MV-4-11 (cell line): ENCODE data around the gene LAMB2.
A peak's percentile ranks its signal among the peaks of the same experiment; 100 is the strongest.

ENCODE experiments used
- DNase-seq: peaks from one replicate; lab custom pipeline; 2025; lab: John Stamatoyannopoulos, UW

Gene LAMB2

DNA sequence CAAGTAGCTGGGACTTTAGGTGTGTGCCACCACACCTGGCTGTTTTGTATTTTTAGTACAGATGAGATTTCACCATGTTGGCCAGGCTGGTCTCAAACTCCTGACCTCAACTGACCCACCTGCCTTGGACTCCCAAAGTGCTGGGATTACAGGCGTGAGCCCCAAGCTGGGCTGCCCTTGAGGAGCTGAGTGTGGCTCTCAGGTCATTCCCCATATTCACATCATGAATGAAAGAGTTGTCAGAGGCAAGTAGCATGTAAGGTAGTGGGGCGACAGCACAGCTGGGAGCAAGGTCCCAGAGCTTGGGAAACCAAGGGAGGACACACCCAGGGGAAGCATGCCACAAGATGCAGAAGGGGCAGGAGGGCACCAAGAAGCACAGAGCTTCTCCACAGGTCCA is 28.3 kb upstream of the LAMB2 start:
- DNase-seq = no peak

DNA sequence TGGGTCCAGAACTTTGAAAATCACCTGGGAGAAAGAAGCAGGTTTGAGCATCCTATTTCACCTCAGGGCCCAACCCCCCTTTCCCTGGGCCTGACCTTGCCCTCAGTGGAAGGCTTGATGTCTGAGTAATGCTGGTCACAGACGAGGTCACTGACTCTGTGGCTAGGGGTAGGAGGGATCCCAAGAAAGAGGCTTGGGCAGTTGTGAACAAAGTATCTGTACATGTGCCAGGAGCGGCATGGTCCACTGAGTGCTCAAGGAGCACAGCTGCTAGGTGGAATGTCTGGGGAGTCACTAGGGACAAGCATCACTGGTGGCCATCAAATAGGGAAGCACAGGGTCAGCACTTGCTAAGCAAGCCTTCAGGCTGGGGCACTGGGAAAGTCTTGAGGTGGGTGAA is 25.9 kb upstream of the LAMB2 start:
- no peak for DNase-seq

DNA sequence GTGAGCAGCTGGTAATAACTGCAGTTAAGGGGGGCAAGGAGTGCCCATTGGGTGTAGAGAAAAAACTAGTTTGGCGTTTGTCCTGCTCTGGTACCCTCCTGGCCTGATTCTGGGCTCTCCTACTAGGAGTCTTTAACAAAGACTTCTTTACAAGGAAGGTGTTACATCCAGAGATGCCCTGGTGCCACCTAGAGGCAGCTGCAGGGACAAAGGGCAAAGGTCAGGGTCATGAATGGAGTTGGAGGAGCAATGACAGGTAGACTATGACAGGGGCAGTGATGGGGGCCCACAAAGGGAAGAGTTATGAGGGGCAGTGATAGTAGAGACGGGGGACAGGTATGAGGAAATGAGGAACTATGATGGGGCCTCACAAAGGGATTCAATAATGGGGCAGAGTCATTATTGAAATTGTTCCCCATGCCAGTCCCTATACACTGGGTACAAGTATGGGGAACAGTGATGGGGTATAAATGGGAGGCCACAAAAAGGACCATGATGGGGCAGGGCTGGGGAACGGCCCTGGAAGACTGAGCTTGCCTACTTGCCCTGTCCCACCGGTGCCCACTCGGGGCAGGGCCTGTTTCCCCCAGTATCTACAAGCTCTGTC is 25.4 kb upstream of the LAMB2 start:
- DNase-seq = peak; percentile 48

DNA sequence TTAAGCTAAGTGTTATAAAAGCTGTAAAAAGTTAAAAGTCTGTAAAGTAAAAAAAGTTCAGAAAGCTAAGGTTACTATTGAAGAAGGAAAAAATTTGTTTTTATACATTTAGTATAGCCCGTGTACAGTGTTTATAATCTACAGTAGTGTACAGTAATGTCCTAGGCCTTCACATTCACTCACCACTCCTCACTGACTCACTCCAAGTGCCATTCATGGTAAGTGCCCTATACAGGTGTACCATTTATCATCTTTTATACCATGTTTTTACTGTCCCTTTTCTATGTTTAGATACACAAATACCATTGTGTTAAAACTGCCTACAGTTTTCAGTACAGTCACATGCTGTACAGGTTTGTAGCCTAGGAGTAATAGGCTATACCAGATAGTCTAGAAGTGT is 24.4 kb upstream of the LAMB2 start:
- DNase-seq = no peak

DNA sequence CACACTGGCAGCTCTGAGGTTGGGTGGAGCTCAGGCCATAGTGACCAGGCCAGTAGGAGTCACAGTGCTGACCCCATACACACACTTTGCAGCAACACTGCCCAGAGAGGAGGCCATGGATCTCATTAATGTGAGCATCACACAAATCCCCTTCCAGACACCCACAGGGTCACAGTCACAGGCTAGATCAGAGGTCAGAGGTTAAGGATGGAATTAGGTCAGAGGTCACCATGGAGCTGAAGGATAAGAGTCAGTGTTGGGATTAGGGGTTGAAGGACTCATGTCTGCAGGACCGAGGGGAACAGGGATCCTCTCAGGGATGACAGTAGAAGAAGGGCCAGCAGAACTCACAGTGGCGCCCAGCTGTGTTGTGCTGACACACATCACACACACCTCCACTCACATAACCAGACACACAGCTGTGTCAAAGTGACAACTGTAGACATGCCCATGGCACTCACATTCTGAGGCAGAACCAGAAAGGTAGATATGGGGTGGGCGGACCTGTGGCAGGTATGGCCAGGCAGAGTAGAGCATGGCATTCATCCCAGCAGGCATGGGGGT is 20.6 kb upstream of the LAMB2 start:
- no peak for DNase-seq

DNA sequence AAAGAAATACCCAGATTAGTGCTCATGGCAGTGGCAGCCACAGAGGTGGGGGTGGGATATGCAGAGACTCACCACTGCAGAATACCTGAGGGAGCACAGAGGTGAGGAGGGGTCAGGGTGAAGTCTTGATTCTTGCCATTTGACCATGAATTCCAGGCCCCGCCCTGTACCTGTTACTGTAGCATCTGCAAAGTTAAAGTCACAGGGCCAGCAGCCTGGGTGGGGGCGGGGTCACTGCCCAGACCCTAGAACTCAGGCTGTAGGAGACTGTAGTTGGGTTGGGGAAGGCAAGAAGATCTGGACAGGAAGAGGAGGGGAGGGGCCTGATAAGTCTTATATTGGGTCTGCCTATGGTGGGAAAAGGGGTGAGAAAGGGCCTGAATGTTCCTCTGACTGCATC is 18.8 kb upstream of the LAMB2 start:
- no peak for DNase-seq

DNA sequence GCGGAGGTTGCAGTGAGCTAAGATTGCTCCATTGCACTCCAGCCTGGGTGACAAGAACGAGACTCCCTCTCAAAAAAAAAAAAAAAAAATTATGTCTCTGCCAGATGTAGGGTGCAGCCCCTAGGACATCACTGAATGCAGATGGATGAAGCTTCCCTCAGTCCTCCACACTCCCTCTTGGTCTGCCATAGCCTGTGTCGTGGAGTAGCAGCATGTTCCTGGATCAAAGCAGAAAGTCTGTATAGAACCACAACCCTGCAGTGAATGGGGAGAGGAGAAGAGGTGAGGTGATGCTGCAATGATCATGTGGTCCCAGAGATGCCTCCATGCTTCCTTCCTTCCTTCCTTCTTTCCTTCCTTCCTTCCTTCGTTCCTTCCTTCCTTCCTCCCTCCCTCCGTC is 15.3 kb upstream of the LAMB2 start:
- DNase-seq = no peak

DNA sequence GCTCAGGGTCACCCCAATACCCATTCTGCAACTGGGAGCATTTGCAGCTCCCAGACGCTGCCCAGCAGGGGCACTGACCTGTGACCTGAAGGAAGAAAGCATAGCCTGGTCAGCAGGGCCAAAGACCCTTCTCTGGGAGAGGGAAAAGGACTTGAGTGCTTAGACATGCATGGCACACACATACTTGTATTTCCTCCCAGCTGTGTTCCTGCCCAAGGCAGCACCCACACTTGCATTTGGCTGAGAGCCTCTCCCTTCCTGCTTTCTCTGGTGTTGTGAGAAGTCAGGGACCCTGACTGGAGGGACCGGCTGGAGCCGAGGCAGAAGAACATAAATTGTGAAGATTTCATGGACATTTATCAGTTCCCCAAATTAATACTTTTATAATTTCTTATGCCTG is 7.2 kb upstream of the LAMB2 start:
- no peak for DNase-seq

DNA sequence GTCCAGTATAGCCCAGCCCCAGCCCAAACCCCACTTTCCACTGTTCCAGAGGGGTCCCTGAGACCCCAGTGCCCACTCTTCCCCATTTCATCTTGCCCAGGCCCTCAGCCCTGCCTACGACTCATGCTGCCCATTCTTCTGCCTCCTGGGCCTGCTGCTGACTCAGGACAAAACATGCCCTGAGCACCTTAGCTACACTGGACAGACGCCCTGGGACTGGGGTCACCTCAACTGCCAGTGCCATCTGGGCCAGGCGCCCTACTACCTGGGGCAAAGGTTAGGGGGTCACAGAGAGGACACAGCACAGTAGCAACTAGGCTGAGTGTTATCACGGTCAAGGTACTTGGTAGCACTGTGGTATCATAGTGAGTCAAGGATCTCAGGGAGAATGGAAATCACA is 2.6 kb upstream of the LAMB2 start:
- no peak for DNase-seq

DNA sequence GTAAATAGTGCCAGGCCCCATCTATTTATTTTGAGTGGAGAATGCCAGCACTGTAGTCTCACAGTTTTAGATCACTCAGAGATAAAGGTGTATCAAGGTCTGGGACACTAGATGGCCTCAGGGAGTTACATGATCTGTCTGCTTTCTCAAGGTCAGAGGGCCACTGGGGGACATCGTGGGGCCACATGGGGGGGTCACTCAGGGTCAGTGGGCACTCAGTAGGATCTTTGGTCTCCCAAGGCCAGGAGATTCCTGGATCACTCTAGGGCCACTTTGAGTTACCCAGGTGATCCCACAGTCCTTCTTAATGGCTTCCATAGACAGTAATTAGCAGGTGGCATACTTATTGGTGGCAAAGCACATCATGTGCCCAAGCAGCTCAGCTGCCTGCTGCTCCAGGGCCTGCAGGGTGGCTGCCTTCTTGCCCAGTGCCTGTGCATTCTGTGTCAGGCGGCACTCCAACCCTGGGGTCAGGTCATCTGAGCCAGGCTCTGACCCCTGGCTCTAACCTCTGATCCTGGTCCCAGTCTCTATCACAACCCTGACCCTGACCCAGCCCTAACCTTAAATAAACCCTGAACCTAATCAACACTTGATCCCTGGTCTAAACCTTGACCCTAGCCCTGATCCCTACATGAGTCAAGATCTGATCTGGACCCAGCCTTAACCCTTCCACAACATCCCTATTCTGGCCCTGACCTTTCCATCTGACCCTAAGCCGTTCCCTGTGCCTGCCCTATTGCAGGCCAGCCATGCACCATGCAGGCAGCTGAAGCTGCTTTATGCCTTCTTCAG is 1.8 kb upstream of the LAMB2 start:
- no peak for DNase-seq

DNA sequence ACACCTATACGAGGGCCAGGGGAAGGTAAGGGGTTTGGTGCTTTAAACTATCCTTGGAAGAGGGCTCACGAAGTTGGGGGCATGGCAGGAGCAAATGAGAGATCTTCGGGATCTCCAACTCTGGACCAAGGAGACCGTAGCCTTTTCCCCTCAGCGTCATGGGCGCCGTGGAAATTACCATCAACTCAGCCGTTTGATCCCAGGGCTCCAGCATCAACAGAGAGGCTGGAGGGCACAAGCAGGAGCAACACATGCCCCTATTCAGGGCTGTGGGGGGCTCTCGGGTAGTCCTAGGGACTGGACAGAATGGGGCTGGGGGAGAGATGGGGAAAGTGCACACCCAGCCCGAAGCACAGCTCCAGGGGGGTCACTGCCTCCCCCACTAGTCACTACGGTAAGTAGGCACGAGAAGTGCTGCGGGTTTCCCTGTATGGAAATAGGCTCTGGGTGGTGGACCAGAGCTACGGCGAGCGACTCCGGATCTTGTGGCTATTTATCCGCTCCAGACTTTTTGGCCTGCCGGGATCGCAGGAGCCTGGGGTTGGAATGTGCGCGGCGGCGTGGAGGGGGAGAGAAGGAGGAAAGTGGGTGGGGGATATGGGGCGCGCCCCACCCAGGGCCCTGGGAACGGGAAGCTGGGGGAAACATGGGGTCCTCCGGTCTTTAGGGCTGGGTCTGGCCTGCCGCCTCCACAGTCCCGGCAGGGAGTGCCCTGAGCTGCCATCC is 539 bp upstream of the LAMB2 start:
- DNase-seq = peak; percentile 38

DNA sequence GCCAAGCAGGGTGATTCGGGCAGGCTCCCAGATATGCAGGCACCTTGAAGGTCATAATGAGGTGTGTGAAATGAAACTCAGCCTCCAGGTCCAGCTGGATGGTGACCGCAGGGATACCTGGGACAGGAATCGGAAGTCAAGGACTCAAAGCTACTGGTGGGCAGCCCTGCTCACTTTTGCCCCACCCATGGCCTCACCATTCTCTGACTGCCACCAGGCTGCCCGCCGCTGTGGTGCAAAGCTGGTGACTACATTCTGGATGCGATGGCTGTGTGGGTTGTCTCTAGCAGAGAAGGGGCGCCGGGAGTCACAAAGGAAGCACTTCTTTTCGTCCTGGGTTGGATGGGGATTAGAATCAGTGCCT is 795 bp downstream of the LAMB2 start:
- no peak for DNase-seq

DNA sequence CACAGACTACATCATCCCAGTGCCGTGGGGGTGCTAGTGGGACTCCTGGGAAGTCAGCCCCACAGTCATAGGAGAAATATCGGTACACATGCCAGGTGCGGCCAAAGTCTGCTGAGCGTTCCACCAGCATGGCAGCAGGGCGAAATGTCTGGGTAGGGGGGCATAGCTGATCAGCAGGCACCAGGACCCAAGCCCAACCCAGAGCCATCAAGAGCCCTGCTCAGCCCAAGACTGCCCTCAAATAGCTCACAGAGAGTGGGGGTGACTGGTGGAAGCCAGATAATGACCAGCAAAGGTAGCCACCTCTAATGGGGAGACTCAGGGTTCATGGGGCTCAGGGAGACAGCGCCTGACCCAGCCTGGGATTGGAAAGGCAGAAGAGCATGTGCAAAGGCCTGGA is 1.3 kb downstream of the LAMB2 start:
- no peak for DNase-seq

DNA sequence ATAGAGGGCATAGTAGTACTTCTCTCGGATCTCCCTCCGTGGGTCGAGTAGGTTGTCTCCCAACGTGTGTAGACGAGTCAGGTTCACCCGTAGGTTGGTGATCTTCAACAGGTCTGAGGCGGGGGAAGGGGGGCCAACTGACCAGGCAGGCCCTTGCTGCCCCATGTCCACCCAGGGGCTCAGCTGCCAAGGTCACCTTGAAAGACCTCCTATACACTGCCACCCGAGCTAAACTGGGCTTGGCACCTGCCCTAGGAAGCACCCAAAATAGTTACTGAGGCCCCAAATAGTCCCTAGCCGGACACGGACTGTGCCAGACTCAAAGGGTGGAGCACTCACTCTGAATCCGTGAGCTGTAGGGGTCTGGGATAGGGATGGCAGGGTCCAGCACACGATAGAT is 1.8 kb downstream of the LAMB2 start:
- DNase-seq = no peak

DNA sequence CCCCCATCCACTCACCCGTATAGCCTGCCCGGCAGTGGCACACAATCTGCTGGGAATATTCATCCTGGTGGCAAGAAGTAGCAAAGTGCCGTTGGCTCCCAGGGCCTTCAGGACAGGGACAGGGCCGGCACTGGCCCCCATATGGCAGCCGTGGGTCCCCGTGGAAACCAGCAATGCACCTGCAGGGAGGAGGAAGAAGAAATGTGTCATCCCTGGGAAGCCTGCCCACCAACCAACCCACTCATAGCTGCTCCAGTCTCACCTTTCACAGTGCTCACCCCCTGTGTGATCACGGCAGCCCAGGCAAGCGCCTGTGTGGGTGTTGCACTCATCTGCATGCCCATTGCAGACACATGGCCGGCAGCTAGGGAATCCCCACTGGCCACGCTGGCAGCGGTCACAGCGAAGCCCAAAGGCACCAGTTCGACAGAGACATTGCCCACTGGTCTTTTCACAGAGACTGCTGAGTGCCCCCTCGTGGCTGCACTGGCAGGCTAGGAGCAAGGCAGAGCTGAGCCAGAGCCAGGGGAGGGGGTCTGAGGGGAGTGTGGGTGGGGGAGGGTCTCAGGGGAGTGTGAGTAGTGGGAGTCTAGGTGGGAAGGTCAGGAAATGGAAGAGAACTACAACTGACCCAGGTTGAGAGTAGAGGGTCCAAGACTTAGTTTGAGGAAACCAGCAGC is 7.7 kb downstream of the LAMB2 start:
- DNase-seq = no peak

DNA sequence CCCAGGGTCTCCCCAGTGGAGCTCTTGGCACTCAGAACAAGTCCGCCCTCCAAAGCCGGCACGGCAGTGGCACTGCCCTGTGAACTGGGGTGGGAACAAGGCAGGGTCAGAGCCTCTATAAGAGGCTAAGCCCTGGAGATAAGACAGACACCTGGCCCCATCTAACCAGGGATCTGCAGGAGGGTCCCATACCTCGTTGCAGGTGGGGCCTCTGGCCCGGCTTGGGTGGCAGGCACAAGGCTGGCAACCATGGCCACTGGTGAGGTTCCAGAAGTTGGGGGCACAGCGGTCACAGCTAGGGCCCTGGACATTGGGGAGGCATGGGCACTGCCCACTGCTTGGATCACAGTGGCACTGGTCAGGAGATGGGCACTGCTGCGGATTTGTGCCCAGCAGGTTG is 8.6 kb downstream of the LAMB2 start:
- no peak for DNase-seq

DNA sequence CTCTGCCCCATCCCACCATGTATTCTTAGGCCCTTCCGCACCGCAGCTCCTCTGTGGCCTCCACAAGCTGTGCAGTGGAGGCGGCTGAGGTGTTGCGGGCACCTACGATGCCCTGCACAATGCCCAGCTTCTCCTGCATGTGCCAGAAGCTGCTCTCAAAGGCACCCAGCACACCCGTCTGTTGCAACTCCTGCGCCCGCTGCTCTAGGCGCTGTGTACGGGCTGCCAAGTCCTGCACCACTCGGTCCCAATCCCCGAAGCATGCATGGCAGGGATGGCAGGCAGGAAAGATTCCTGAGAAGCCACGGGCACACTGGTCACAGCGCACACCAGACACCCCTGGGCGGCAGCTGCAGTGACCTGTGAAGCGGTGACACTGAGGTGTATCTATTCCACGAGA is 9.2 kb downstream of the LAMB2 start:
- no peak for DNase-seq

DNA sequence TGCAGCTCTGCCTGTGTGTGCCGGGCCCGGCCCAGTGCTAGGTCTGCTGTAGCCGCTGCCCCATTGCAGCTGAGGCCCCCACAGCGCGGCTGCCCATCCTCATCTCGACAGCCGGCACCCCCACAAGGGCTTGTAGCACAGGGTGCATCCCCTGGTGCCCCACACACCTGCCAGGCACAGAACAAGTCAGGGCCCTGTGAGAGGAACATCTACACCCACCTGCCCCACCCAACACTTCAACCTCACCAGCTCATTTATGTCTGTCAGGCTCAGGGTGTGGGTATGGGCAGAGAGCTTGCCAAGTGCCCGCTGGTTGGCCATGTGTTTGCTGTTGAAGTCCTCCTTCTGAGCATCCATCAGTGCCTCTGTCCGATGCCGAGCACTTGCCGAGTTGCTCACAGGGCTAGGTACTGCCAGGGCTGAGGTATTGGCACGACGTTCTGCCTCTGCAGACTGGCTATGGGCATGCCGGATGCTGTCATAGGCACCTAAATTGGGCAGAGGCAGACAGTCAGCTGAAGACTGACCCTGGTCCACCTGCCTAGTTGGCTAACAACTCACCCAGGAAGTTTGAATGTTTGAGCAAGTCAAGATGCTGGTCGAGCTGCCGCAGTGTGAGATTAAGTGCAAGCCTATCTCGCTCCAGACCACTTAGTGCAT is 9.8 kb downstream of the LAMB2 start:
- DNase-seq = no peak

DNA sequence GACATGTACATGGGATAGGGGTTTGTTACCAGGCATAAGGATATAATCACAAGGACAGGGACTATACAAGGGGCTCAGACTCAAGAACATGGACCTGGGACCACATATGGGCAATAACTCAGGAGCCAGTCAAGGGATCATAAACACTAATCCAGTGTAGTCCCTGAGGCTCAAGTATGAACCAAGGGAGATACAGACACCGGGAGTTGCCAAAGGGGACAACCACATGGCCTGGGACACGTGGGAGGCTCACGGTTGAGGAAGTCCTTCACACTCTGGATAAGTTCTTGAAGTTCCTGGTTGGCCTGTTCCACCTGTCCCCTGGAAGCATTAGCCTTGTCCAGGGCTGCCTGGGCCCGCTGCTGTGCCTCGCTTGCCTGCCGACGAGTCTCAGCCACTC is 10.4 kb downstream of the LAMB2 start:
- DNase-seq = no peak

DNA sequence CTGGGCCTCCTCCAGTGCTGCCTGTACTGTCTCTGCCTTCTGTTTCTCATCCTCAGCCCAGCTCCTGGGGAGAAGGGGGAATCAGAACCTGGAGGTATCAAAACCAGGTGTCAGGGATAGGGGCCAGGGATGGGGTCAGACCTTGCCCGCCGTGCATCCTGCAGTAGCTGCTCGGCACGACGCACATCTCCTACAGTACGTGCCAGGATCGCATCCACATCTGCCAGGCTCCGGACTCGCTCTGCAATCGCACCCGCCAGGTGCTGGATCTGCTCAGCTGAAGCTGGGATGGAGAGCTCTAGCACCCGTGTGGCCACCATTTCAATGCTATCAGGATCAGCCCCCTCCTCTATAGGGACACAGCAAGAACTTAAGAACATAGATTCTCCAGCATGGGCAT is 10.8 kb downstream of the LAMB2 start:
- no peak for DNase-seq

DNA sequence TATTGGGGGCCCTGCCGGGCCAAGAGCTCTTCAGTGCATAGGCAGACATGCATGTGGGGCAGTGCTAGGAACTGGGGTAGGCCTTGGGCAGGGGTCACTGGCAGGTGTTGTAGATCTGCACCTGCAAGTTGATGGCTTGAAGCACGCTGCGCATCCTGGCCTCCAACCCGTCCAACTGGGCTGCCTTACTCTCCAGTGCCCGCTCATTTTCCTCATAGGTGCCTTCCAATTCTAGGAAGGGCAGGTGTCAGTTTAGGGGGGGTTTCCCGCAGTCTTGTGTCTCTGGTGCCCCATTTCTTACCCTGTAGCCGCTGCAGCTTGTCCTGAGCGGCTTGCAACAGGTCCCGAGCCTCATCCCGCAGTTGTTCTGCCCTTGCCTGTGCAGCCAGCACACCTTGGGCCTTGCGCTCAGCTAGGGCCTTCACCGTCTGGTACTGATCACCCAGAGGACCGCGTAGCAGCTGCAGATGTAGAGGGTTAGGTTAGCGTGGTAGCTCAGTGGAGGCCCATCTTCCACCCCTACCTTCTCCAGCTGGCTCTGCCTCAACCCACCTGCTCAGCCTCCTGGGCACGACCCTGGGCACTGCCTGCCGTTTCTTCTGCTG is 11.6 kb downstream of the LAMB2 start:
- DNase-seq = no peak
